Suprapubic skin (tissue), 4 donors: Measurements from ENCODE around the gene ZBTB20. TPM values are rescaled to one million over a fixed set of nuclear protein-coding genes. Genes with fewer than 3 reads are reported as not detected.

ENCODE experiments used
- DNase-seq, 2 donors: peaks; one replicate each; pipeline ENCODE4 v3.0.0-alpha.2; 2019; ENCODE audit warnings: low spot score in 2 of 2
- H3K27ac ChIP-seq: fragments of 200-600 bp; sonication (generic); one replicate; pipeline ENCODE4 v1.5.1; 2019
- H3K27me3 ChIP-seq: fragments of 200-600 bp; sonication (generic); one replicate; pipeline ENCODE4 v1.5.1; 2019
- H3K36me3 ChIP-seq: fragments of 200-600 bp; sonication (generic); one replicate; pipeline ENCODE4 v1.5.1; 2019
- H3K4me1 ChIP-seq: fragments of 200-600 bp; sonication (generic); one replicate; pipeline ENCODE4 v1.5.1; 2019
- H3K4me3 ChIP-seq: fragments of 200-600 bp; sonication (generic); one replicate; pipeline ENCODE4 v1.5.1; 2019; ENCODE audit warnings: mild to moderate bottlenecking
- H3K9me3 ChIP-seq: fragments of 200-600 bp; sonication (generic); one replicate; pipeline ENCODE4 v1.5.1; 2019
- CTCF ChIP-seq, 2 donors: fragments of 200-600 bp in 1 of 2; fragments of 450-650 bp in 1 of 2; sonication (generic) in 1 of 2; IDR thresholded peaks; one replicate each; pipeline ENCODE4 v1.5.1; 2016 to 2019; ENCODE audit warnings: antibody characterized with exemption in 2 of 2, mild to moderate bottlenecking in 1 of 2, moderate library complexity in 1 of 2
- EP300 ChIP-seq: sonication (generic); formaldehyde crosslinking; IDR thresholded peaks from one replicate; pipeline ENCODE4 v1.6.1; 2017; ENCODE audit warnings: antibody characterized with exemption
- POLR2A ChIP-seq, 2 donors: fragments of 450-650 bp; IDR thresholded peaks; one replicate each; pipeline ENCODE4 v1.6.1; 2017; ENCODE audit warnings: antibody characterized with exemption in 2 of 2, mild to moderate bottlenecking in 2 of 2, moderate library complexity in 2 of 2
- POLR2AphosphoS5 ChIP-seq, 3 donors: sonication (generic); formaldehyde crosslinking; IDR thresholded peaks; one replicate each; pipeline ENCODE4 v1.6.1; 2017; ENCODE audit warnings: antibody characterized with exemption in 3 of 3
- WGBS: methylation state at CpG from one replicate; pipeline ENCODE4 v1.1.5; 2018; 5-methylcytosine and 5-hydroxymethylcytosine counted together
- total RNA-seq, 4 donors: library from RNA; depleted of rRNA; stranded (reverse); fragments of >200 nt; gene quantifications; one replicate each; pipeline ENCODE4 v1.1.0, GENCODE V29; 2016

The ZBTB20 gene
- total RNA-seq, 4 donors from 2014 or later: 23.6 to 77.2 (median 39.4) TPM

DNA sequence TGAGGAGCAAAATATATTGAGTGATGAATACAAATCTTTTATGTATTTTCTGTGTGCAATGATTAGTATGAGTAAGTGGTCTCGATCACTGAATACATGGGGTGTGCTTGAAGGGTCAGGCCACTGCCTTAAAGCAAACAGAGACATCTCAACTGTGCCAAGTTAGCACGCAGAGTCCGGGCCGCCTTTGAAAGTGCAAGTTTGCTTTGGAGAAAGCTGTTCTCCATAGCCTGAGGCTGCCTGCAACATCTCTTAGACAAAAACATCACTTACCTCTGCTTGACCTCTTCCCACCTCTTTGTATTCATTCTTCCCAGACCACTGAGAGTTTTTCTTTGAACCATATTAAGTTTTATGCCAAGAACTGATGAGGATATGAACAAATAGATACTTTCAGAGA is 267.0 kb downstream of the ZBTB20 start:
- no peaks in the 10 kb centered on the region for H3K27me3 ChIP-seq
- 47% methylated on average over 4 of the region's 4 CpGs for WGBS
- H3K27ac ChIP-seq: no peak overlapping the region
- H3K36me3 ChIP-seq: no peaks in the 10 kb centered on the region
- peaks cover 12% of the 10 kb centered on the region for H3K4me1 ChIP-seq
- no peaks in the 10 kb centered on the region for H3K9me3 ChIP-seq
- no peak for DNase-seq
- no peak overlapping the region for H3K4me3 ChIP-seq
- no peak for TF ChIP-seq CTCF (IDR thresholded peaks at IDR 0.05)
- no peak for TF ChIP-seq EP300
- no peak for TF ChIP-seq POLR2A (IDR thresholded peaks at IDR 0.05)
- no peak for TF ChIP-seq POLR2AphosphoS5 (IDR thresholded peaks at IDR 0.05)

DNA sequence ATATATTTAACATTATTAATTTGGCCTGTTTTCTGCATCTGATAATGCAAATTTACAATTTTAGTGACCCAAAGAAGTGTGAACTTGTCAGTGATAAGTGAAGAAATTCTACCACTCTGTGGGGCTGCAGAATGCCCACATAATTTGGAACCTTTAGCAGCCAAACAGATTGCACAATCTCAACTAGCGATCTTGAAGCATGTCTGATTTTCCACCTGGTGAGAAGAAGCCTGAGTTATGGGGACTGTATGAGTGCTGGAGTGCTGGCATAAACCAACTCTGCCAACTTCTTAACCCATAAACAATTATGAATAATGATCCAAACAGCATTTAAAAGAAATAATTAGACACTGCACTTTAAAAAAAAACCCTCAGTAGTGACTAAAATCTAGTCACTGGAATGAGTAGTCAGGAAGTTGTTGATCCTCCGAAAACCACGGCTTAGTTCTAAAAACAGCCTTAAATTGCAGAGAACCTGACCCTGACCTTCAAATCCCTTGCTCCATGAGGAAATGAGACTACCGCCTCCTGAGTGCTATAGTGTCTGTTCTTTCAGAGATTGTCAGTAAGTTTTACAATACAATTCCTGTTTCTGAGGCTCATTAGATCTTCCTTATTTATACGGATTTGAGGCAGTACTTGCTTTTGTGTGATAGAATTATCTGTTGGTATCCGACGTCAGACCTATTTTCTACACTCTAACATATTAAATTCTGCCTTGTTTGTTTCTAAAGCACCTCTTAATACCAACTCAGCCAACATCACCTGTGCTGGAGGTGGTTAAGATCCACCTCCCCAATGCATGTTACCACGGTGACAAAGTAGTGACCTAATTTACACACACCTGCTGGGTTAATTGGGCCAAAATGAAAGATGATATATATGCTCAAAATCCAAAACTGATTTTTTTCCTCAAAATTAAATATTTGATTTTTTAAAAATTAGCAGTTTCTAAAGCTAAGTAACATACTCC is 267.7 kb downstream of the ZBTB20 start:
- H3K36me3 ChIP-seq: no peaks in the 10 kb centered on the region
- H3K4me1 ChIP-seq: peaks cover 15% of the 10 kb centered on the region
- WGBS: 56% methylated on average over 8 of the region's 8 CpGs
- H3K27ac ChIP-seq: peak overlapping the region; percentile 15
- TF ChIP-seq EP300 (no peak), CTCF (IDR thresholded peaks at IDR 0.05) (no peak), POLR2AphosphoS5 (IDR thresholded peaks at IDR 0.05) (no peak)
- no peaks in the 10 kb centered on the region for H3K9me3 ChIP-seq
- DNase-seq: no peak
- no peak overlapping the region for H3K4me3 ChIP-seq
- no peaks in the 10 kb centered on the region for H3K27me3 ChIP-seq

DNA sequence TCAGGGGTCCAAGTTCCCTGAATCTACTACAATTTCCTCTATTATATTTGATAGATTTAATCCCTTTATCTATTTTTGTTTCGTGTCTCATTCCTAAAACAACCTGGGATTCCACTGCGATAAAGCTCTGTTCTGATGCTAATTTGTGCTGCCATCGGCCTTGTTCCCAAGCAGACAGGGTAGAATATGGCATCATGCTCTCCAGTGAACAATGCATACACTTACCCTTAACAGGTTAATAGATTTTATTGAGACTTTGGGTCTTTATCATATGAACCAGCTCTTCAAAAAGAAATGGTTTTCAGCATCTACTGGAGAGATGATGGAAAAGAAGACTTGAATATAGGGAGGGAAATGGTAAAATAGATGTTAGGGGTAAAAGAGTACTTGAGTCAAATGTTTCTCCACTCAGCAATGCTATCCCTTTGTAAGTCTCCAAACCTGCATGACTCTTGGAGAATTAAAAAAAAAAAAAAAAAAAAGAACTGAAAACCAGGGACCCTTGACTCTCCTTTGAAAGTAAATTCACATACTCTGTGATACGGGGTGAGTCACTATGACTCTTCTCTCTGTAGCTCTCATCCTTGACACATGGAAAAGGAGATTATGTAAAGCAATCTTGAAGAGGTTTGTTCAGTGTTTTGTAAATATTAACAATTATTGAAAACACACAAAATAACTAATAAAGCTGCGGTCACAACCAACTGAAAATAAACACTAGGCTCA is 268.8 kb downstream of the ZBTB20 start:
- no peak overlapping the region for H3K27ac ChIP-seq
- no peaks in the 10 kb centered on the region for H3K9me3 ChIP-seq
- H3K36me3 ChIP-seq: no peaks in the 10 kb centered on the region
- TF ChIP-seq CTCF (IDR thresholded peaks at IDR 0.05): no peak
- no peak for TF ChIP-seq EP300
- TF ChIP-seq POLR2AphosphoS5 (IDR thresholded peaks at IDR 0.05): no peak
- no peak for TF ChIP-seq POLR2A (IDR thresholded peaks at IDR 0.05)
- no peak overlapping the region for H3K4me3 ChIP-seq
- no peak for DNase-seq
- WGBS: 94% methylated on average over 5 of the region's 5 CpGs
- H3K27me3 ChIP-seq: no peaks in the 10 kb centered on the region
- H3K4me1 ChIP-seq: peaks cover 21% of the 10 kb centered on the region

DNA sequence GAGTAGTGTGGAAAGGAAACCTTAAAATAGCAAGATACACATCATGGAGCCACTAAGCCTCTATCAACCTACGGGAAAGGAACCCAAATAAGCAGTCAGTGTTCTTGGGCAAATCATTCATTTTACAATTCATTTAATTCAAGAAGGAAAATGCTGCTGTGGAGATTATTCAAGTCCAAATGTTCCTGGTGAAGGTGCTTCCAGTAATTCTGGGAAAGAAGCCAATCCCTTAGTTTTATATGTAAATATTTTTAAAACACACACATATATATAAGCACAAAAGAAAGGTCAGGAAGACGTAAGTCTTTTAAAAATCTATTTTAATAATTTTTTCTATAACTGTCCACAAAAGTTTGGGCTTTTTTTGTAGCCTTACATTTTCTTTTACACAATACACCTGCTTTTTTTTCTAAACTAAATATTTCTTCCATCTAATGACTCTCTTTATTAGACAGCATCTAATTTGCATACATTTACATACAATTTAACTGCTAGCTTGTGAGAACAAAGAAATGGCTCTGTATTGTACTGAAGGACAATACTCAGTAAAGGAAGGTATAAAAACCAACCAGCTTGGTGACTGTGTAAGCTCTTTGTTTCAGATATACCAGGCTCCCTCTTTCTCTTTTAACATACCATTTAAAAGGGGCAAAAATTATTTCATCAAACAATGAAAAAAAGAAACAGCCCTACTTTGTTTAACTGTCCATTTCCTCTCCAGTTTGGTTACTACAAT is 269.5 kb downstream of the ZBTB20 start:
- TF ChIP-seq EP300 (no peak), POLR2A (IDR thresholded peaks at IDR 0.05) (no peak), POLR2AphosphoS5 (IDR thresholded peaks at IDR 0.05) (no peak), CTCF (IDR thresholded peaks at IDR 0.05) (no peak)
- no peaks in the 10 kb centered on the region for H3K9me3 ChIP-seq
- H3K4me1 ChIP-seq: peaks cover 22% of the 10 kb centered on the region
- WGBS: 88% methylated on average over 2 of the region's 2 CpGs
- no peaks in the 10 kb centered on the region for H3K27me3 ChIP-seq
- H3K4me3 ChIP-seq: no peak overlapping the region
- no peak overlapping the region for H3K27ac ChIP-seq
- DNase-seq: no peak
- H3K36me3 ChIP-seq: no peaks in the 10 kb centered on the region
